ENCODE measurements around the gene GPR156.

GPR156 gene

DNA sequence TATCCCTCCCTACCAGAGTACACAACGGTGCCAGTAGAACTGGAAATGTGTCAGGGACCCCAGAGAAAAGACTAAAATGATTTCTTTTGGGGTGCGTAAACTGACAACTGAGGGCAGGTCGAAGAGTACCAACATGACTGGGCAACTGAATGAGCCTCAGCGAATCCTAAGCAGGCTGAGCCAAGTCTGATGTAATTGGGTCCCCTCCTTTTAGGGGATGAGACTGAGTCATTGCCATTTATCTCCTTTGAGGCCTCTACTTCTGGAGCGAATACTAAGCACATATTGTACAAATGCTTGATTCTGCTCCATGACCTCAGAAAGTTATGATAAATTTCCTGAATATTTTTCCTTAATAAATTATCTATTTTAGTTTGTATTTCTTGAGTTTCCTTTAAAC lies 17.3 kb upstream of the GPR156 start:
- CTCF ChIA-PET, result no interaction called here
- H3K4me3 ChIP-seq (ENCODE audit: low read depth, low read length), result no peak overlapping the region
- no peaks in the 10 kb centered on the region for H3K4me1 ChIP-seq (ENCODE audit: control insufficient read depth, insufficient read depth, low read length)
- POLR2A ChIA-PET, result no interaction called here
- H3K36me3 ChIP-seq (ENCODE audit: control insufficient read depth in 2 of 2, insufficient read depth in 1 of 2, low read length in 2 of 2), result no peaks in the 10 kb centered on the region
- no peaks in the 10 kb centered on the region for H3K9me3 ChIP-seq (ENCODE audit: control insufficient read depth, insufficient read depth, low read depth, low read length)
- no peak overlapping the region for H3K27ac ChIP-seq (ENCODE audit: extremely low read depth, low read depth, low read length)
- TF ChIP-seq, protein P1, sequence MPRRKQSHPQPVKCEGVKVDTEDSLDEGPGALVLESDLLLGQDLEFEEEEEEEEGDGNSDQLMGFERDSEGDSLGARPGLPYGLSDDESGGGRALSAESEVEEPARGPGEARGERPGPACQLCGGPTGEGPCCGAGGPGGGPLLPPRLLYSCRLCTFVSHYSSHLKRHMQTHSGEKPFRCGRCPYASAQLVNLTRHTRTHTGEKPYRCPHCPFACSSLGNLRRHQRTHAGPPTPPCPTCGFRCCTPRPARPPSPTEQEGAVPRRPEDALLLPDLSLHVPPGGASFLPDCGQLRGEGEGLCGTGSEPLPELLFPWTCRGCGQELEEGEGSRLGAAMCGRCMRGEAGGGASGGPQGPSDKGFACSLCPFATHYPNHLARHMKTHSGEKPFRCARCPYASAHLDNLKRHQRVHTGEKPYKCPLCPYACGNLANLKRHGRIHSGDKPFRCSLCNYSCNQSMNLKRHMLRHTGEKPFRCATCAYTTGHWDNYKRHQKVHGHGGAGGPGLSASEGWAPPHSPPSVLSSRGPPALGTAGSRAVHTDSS (tag by site-specific recombination; IDR thresholded peaks at IDR 0.05), result no peak
- TF ChIP-seq, protein P2, sequence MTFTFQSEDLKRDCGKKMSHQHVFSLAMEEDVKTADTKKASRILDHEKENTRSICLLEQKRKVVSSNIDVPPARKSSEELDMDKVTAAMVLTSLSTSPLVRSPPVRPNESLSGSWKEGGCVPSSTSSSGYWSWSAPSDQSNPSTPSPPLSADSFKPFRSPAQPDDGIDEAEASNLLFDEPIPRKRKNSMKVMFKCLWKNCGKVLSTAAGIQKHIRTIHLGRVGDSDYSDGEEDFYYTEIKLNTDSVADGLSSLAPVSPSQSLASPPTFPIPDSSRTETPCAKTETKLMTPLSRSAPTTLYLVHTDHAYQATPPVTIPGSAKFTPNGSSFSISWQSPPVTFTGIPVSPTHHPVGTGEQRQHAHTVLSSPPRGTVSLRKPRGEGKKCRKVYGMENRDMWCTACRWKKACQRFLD (tag by site-specific recombination; IDR thresholded peaks at IDR 0.05), result no peak
- TF ChIP-seq ZNF707 (tag by site-specific recombination; IDR thresholded peaks at IDR 0.05), result no peak
- TF ChIP-seq, protein P3, sequence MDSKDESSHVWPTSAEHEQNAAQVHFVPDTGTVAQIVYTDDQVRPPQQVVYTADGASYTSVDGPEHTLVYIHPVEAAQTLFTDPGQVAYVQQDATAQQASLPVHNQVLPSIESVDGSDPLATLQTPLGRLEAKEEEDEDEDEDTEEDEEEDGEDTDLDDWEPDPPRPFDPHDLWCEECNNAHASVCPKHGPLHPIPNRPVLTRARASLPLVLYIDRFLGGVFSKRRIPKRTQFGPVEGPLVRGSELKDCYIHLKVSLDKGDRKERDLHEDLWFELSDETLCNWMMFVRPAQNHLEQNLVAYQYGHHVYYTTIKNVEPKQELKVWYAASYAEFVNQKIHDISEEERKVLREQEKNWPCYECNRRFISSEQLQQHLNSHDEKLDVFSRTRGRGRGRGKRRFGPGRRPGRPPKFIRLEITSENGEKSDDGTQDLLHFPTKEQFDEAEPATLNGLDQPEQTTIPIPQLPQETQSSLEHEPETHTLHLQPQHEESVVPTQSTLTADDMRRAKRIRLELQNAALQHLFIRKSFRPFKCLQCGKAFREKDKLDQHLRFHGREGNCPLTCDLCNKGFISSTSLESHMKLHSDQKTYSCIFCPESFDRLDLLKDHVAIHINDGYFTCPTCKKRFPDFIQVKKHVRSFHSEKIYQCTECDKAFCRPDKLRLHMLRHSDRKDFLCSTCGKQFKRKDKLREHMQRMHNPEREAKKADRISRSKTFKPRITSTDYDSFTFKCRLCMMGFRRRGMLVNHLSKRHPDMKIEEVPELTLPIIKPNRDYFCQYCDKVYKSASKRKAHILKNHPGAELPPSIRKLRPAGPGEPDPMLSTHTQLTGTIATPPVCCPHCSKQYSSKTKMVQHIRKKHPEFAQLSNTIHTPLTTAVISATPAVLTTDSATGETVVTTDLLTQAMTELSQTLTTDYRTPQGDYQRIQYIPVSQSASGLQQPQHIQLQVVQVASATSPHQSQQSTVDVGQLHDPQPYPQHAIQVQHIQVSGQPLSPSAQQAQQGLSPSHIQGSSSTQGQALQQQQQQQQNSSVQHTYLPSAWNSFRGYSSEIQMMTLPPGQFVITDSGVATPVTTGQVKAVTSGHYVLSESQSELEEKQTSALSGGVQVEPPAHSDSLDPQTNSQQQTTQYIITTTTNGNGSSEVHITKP (tag by site-specific recombination; IDR thresholded peaks at IDR 0.05), result no peak
- no peak for TF ChIP-seq ZNF391 (tag by site-specific recombination; IDR thresholded peaks at IDR 0.05; ENCODE audit: borderline replicate concordance, low read depth)
- TF ChIP-seq, protein P4, sequence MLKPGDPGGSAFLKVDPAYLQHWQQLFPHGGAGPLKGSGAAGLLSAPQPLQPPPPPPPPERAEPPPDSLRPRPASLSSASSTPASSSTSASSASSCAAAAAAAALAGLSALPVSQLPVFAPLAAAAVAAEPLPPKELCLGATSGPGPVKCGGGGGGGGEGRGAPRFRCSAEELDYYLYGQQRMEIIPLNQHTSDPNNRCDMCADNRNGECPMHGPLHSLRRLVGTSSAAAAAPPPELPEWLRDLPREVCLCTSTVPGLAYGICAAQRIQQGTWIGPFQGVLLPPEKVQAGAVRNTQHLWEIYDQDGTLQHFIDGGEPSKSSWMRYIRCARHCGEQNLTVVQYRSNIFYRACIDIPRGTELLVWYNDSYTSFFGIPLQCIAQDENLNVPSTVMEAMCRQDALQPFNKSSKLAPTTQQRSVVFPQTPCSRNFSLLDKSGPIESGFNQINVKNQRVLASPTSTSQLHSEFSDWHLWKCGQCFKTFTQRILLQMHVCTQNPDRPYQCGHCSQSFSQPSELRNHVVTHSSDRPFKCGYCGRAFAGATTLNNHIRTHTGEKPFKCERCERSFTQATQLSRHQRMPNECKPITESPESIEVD (tag by site-specific recombination; IDR thresholded peaks at IDR 0.05), result no peak
- TF ChIP-seq, protein P5, sequence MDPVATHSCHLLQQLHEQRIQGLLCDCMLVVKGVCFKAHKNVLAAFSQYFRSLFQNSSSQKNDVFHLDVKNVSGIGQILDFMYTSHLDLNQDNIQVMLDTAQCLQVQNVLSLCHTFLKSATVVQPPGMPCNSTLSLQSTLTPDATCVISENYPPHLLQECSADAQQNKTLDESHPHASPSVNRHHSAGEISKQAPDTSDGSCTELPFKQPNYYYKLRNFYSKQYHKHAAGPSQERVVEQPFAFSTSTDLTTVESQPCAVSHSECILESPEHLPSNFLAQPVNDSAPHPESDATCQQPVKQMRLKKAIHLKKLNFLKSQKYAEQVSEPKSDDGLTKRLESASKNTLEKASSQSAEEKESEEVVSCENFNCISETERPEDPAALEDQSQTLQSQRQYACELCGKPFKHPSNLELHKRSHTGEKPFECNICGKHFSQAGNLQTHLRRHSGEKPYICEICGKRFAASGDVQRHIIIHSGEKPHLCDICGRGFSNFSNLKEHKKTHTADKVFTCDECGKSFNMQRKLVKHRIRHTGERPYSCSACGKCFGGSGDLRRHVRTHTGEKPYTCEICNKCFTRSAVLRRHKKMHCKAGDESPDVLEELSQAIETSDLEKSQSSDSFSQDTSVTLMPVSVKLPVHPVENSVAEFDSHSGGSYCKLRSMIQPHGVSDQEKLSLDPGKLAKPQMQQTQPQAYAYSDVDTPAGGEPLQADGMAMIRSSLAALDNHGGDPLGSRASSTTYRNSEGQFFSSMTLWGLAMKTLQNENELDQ (tag by site-specific recombination; IDR thresholded peaks at IDR 0.05; ENCODE audit: low read depth), result no peak
- no peak for TF ChIP-seq ZNF404 (tag by site-specific recombination; IDR thresholded peaks at IDR 0.05)

DNA sequence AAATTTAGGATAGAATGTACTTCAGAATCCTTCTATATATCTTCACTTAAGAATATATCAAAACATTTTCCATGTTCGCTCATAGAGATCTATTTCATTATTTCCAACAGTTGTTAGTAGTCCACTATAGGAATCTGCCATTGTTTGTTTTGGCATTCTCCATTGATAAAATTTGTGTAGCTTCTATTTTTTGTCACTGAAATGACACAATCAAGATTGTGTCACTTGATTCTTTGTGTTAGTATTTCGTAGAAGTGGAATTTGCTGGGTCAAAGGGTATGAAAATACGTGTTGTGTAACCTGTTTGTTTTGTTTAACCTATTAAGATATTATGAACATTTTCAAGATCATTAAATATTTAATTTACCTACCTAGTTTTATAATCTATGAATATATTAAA lies 15.9 kb upstream of the GPR156 start:
- Histone ChIP-seq H3K4me3 (ENCODE audit: low read depth, low read length) (no peak overlapping the region), H3K36me3 (ENCODE audit: control insufficient read depth in 2 of 2, insufficient read depth in 1 of 2, low read length in 2 of 2) (no peaks in the 10 kb centered on the region), H3K9me3 (ENCODE audit: control insufficient read depth, insufficient read depth, low read depth, low read length) (no peaks in the 10 kb centered on the region), H3K27ac (ENCODE audit: extremely low read depth, low read depth, low read length) (no peak overlapping the region), H3K4me1 (ENCODE audit: control insufficient read depth, insufficient read depth, low read length) (no peaks in the 10 kb centered on the region)
- TF ChIP-seq, protein P6, sequence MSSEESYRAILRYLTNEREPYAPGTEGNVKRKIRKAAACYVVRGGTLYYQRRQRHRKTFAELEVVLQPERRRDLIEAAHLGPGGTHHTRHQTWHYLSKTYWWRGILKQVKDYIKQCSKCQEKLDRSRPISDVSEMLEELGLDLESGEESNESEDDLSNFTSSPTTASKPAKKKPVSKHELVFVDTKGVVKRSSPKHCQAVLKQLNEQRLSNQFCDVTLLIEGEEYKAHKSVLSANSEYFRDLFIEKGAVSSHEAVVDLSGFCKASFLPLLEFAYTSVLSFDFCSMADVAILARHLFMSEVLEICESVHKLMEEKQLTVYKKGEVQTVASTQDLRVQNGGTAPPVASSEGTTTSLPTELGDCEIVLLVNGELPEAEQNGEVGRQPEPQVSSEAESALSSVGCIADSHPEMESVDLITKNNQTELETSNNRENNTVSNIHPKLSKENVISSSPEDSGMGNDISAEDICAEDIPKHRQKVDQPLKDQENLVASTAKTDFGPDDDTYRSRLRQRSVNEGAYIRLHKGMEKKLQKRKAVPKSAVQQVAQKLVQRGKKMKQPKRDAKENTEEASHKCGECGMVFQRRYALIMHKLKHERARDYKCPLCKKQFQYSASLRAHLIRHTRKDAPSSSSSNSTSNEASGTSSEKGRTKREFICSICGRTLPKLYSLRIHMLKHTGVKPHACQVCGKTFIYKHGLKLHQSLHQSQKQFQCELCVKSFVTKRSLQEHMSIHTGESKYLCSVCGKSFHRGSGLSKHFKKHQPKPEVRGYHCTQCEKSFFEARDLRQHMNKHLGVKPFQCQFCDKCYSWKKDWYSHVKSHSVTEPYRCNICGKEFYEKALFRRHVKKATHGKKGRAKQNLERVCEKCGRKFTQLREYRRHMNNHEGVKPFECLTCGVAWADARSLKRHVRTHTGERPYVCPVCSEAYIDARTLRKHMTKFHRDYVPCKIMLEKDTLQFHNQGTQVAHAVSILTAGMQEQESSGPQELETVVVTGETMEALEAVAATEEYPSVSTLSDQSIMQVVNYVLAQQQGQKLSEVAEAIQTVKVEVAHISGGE (tag by site-specific recombination; conservative IDR thresholded peaks at IDR 0.05; ENCODE audit: low read depth), result no peak
- TF ChIP-seq ZBTB21 (tag by site-specific recombination; IDR thresholded peaks at IDR 0.05) (no peak), ZXDB (tag by site-specific recombination; IDR thresholded peaks at IDR 0.05) (no peak), SP3 (tag by site-specific recombination; IDR thresholded peaks at IDR 0.05) (no peak), MEIS1 (CRISPR knock-in tag; IDR thresholded peaks at IDR 0.05; ENCODE audit: borderline replicate concordance) (no peak), ZSCAN16 (tag by site-specific recombination; IDR thresholded peaks at IDR 0.05) (no peak), ZNF843 (tag by site-specific recombination; IDR thresholded peaks at IDR 0.05) (no peak), OSR2 (tag by site-specific recombination; IDR thresholded peaks at IDR 0.05) (no peak), ZNF10 (tag by site-specific recombination; IDR thresholded peaks at IDR 0.05) (no peak)
- TF ChIP-seq, protein P7, sequence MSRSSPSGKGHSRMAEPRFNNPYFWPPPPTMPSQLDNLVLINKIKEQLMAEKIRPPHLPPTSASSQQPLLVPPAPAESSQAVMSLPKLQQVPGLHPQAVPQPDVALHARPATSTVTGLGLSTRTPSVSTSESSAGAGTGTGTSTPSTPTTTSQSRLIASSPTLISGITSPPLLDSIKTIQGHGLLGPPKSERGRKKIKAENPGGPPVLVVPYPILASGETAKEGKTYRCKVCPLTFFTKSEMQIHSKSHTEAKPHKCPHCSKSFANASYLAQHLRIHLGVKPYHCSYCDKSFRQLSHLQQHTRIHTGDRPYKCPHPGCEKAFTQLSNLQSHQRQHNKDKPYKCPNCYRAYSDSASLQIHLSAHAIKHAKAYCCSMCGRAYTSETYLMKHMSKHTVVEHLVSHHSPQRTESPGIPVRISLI (tag by site-specific recombination; IDR thresholded peaks at IDR 0.05), result no peak
- POLR2A ChIA-PET, result no interaction called here
- CTCF ChIA-PET, result no interaction called here
